SU-DHL-6 (cell line): ENCODE data around the gene PRSS57.

Experiments
- CTCF ChIP-seq: fragments of 200-600 bp; sonication (generic); IDR thresholded peaks from one replicate; pipeline ENCODE4 v1.5.1; 2017; ENCODE audit warnings: antibody characterized with exemption, mild to moderate bottlenecking, low read length, moderate library complexity; ENCODE audit not compliant: insufficient read depth, poor library complexity, severe bottlenecking
- EZH2phosphoT487 ChIP-seq: fragments of 200-600 bp; sonication (generic), shearing (Covaris generic); conservative IDR thresholded peaks from 2 replicates; pipeline ENCODE4 v1.6.1; 2018; ENCODE audit warnings: mild to moderate bottlenecking, antibody characterized with exemption, low read length, moderate library complexity, mixed read lengths

GRCh38 chr19:690203-690602 lies 5.0 kb downstream of the PRSS57 start:
- no peak for TF ChIP-seq CTCF
- no peak for TF ChIP-seq EZH2phosphoT487
